ENCODE measurements around the gene ACO2.

ACO2 gene

GRCh38 chr22:41573677-41574076, 104.8 kb downstream of the ACO2 start:
- no peak for TF ChIP-seq CTCF (IDR thresholded peaks at IDR 0.05; ENCODE audit: extremely low read depth, missing control alignments)
- DNase-seq (ENCODE audit: low spot score), result no peak

GRCh38 chr22:41574847-41575381, 106.0 kb downstream of the ACO2 start:
- TF ChIP-seq CTCF (IDR thresholded peaks at IDR 0.05; ENCODE audit: extremely low read depth, missing control alignments), result no peak
- no peak for DNase-seq (ENCODE audit: low spot score)

GRCh38 chr22:41575533-41575932, 106.6 kb downstream of the ACO2 start:
- no peak for DNase-seq (ENCODE audit: low spot score)
- TF ChIP-seq CTCF (IDR thresholded peaks at IDR 0.05; ENCODE audit: extremely low read depth, missing control alignments), result no peak

GRCh38 chr22:41576877-41577276, 108.0 kb downstream of the ACO2 start:
- TF ChIP-seq CTCF (IDR thresholded peaks at IDR 0.05; ENCODE audit: extremely low read depth, missing control alignments), result peak; percentile 55
- DNase-seq (ENCODE audit: low spot score), result peak; percentile 65

GRCh38 chr22:41578114-41578513, 109.2 kb downstream of the ACO2 start:
- no peak for TF ChIP-seq CTCF (IDR thresholded peaks at IDR 0.05; ENCODE audit: extremely low read depth, missing control alignments)
- DNase-seq (ENCODE audit: low spot score), result no peak

Measured in GM20000 (cell line).